ENCODE results near the gene SLC22A23. TPM values are rescaled to one million over a fixed set of nuclear protein-coding genes. Genes with fewer than 3 reads are reported as not detected.
"Not testable (repeated sequence)": the region's sequence is repeated elsewhere in the genome, so short reads cannot be mapped to it uniquely, and the experiment has no call there.

Gene SLC22A23
- total RNA-seq, 4 donors from 2014 or later: 7.1 to 9.6 (median 8.2) TPM

GRCh38 chr6:3245216-3245615 is 211.6 kb downstream of the SLC22A23 start:
- Histone ChIP-seq H3K4me3 (no peak overlapping the region), H3K9me3 (no peaks in the 10 kb centered on the region), H3K27me3 (no peaks in the 10 kb centered on the region), H3K27ac (no peak overlapping the region), H3K36me3 (peaks cover 0 to 9% (median 0%) of the 10 kb centered on the region in 3 donors), H3K4me1 (peaks cover 0 to 31% (median 16%) of the 10 kb centered on the region in 4 donors)
- no peak for TF ChIP-seq CTCF (IDR thresholded peaks at IDR 0.05)
- no peak for TF ChIP-seq EP300 (IDR thresholded peaks at IDR 0.05)
- no peak for TF ChIP-seq POLR2A (IDR thresholded peaks at IDR 0.05)
- WGBS, 2 donors: 94 to 98% methylated on average over 5 of the region's 5 CpGs
- no peak for DNase-seq (ENCODE audit: low spot score in 2 of 2)

GRCh38 chr6:3244832-3245161 is 212.1 kb downstream of the SLC22A23 start:
- not testable (repeated sequence) for H3K9me3 ChIP-seq; H3K27me3 ChIP-seq; H3K4me3 ChIP-seq; H3K27ac ChIP-seq; H3K36me3 ChIP-seq; DNase-seq (ENCODE audit: low spot score in 2 of 2)
- WGBS, 2 donors: 96 to 98% methylated on average over 7 of the region's 7 CpGs
- peaks cover 0 to 27% (median 14%) of the 10 kb centered on the region in 4 donors for H3K4me1 ChIP-seq

- peaks cover 0 to 9% (median 0%) of the 10 kb centered on the region in 3 donors for H3K36me3 ChIP-seq
- no peak overlapping the region for H3K4me3 ChIP-seq
- TF ChIP-seq EP300 (IDR thresholded peaks at IDR 0.05): no peak
- no peak for TF ChIP-seq CTCF (IDR thresholded peaks at IDR 0.05)
- no peak overlapping the region for H3K27ac ChIP-seq
- DNase-seq (ENCODE audit: low spot score in 2 of 2): no peak
- peaks cover 0 to 21% (median 11%) of the 10 kb centered on the region in 4 donors for H3K4me1 ChIP-seq
- H3K27me3 ChIP-seq: no peaks in the 10 kb centered on the region
- no peaks in the 10 kb centered on the region for H3K9me3 ChIP-seq
- WGBS, 2 donors: 93% methylated on average over 8 of the region's 8 CpGs
Observed at GRCh38 chr6:3244003-3244831, 212.6 kb downstream of the SLC22A23 start.

GRCh38 chr6:3242768-3243167 is 214.1 kb downstream of the SLC22A23 start:
- Histone ChIP-seq H3K4me3 (no peak overlapping the region), H3K27me3 (no peaks in the 10 kb centered on the region), H3K36me3 (peaks cover 0 to 9% (median 0%) of the 10 kb centered on the region in 3 donors), H3K27ac (no peak overlapping the region), H3K9me3 (no peaks in the 10 kb centered on the region), H3K4me1 (peaks cover 0 to 8% (median 2%) of the 10 kb centered on the region in 4 donors)
- DNase-seq (ENCODE audit: low spot score in 2 of 2): no peak
- 80 to 81% methylated on average over 4 of the region's 4 CpGs for WGBS, 2 donors
- TF ChIP-seq CTCF (IDR thresholded peaks at IDR 0.05): no peak

GRCh38 chr6:3241745-3242144 is 215.1 kb downstream of the SLC22A23 start:
- not testable (repeated sequence) for H3K36me3 ChIP-seq; H3K4me3 ChIP-seq; DNase-seq (ENCODE audit: low spot score in 2 of 2); H3K27me3 ChIP-seq; H3K4me1 ChIP-seq; H3K27ac ChIP-seq; H3K9me3 ChIP-seq
- 92 to 99% methylated on average over 4 of the region's 4 CpGs for WGBS, 2 donors

- no peak for DNase-seq (ENCODE audit: low spot score in 2 of 2)
Observed at GRCh38 chr6:3240595-3240994, 216.3 kb downstream of the SLC22A23 start.

More at GRCh38 chr6:3240595-3240994, 216.3 kb downstream of the SLC22A23 start:
- WGBS, 2 donors: 61 to 76% methylated on average over 7 of the region's 7 CpGs
- no peak overlapping the region for H3K4me3 ChIP-seq
- H3K27ac ChIP-seq: no peak overlapping the region
- TF ChIP-seq EP300 (IDR thresholded peaks at IDR 0.05) (no peak), CTCF (IDR thresholded peaks at IDR 0.05) (no peak), POLR2A (IDR thresholded peaks at IDR 0.05) (no peak)
- H3K9me3 ChIP-seq: no peaks in the 10 kb centered on the region
- peaks cover 0 to 3% (median 0%) of the 10 kb centered on the region in 4 donors for H3K4me1 ChIP-seq
- peaks cover 0 to 9% (median 0%) of the 10 kb centered on the region in 3 donors for H3K36me3 ChIP-seq
- H3K27me3 ChIP-seq: peaks cover 0 to 6% of the 10 kb centered on the region in 2 donors
